Stomach (tissue), 9 donors: ENCODE results near the gene NEU4. TPM values are rescaled to one million over a fixed set of nuclear protein-coding genes. Genes with fewer than 3 reads are reported as not detected.

Experiments used
- DNase-seq, 2 donors: peaks; one replicate each; pipeline versions ENCODE4 v3.0.0 to v3.0.0-alpha.2; 2013 to 2019
- H3K27ac ChIP-seq, 5 donors: fragments of 200-600 bp in 4 of 5; sonication (generic) in 4 of 5; one replicate each; pipeline ENCODE4 v1.5.1; 2013 to 2019; ENCODE audit warnings: mild to moderate bottlenecking in 1 of 5, moderate library complexity in 1 of 5
- H3K27me3 ChIP-seq, 3 donors: fragments of 200-600 bp; sonication (generic); one replicate each; pipeline ENCODE4 v1.5.1; 2017 to 2019; ENCODE audit warnings: mixed run types in 1 of 3
- H3K36me3 ChIP-seq, 4 donors: fragments of 200-600 bp; sonication (generic); 1 replicate in 3 of 4; 2 replicates in 1 of 4; pipeline ENCODE4 v1.5.1; 2016 to 2019
- H3K4me1 ChIP-seq, 4 donors: fragments of 200-600 bp; sonication (generic); one replicate each; pipeline ENCODE4 v1.5.1; 2016 to 2019
- H3K4me3 ChIP-seq, 4 donors: fragments of 200-600 bp; sonication (generic) in 3 of 4; one replicate each; pipeline ENCODE4 v1.5.1; 2016 to 2019; ENCODE audit warnings: mild to moderate bottlenecking in 1 of 4
- H3K9me3 ChIP-seq, 4 donors: fragments of 200-600 bp; sonication (generic); one replicate each; pipeline ENCODE4 v1.5.1; 2016 to 2019
- EP300 ChIP-seq: sonication (generic); formaldehyde crosslinking; IDR thresholded peaks from one replicate; pipeline ENCODE4 v1.6.1; 2017; ENCODE audit warnings: antibody characterized with exemption
- POLR2A ChIP-seq, 4 donors: fragments of 450-650 bp; IDR thresholded peaks; one replicate each; pipeline ENCODE4 v1.6.1; 2016; ENCODE audit warnings: antibody characterized with exemption in 4 of 4, control low read depth in 2 of 4, mild to moderate bottlenecking in 1 of 4, moderate library complexity in 1 of 4
- POLR2AphosphoS5 ChIP-seq, 3 donors: sonication (generic); formaldehyde crosslinking; IDR thresholded peaks; one replicate each; pipeline ENCODE4 v1.6.1; 2016; ENCODE audit warnings: antibody characterized with exemption in 3 of 3
- WGBS, 5 donors: extraction: QIAGEN DNeasy Blood & Tissue Kit in 3 of 5; methylation state at CpG; one replicate each; pipeline versions ENCODE4 v1.1.5 to v1.1.7; 2013 to 2018; 5-methylcytosine and 5-hydroxymethylcytosine counted together
- intact Hi-C: fragments of 100-400 bp; cut with DNase I; formaldehyde crosslinking; loops from one replicate; pipeline ENCODE4 v1.15.1; 2023; ENCODE audit warnings: low total_unique reads
- polyA plus RNA-seq, 3 donors: library from polyadenylated mRNA; stranded (reverse); fragments of 200-250 nt; gene quantifications; one replicate each; pipeline ENCODE4 v1.2.3, GENCODE V29; 2013
- total RNA-seq, 5 donors: library from RNA; depleted of rRNA; stranded (reverse); fragments of >200 nt; gene quantifications; one replicate each; pipeline versions ENCODE4 v1.1.0 to v1.2.3, GENCODE V29; 2014 to 2016
- TF ChIP-seq, protein P1 (sequence below), 7 experiments: fragments of 450-650 bp in 4 of 7; fragments of 200-600 bp in 3 of 7; sonication (generic) in 3 of 7; IDR thresholded peaks; one replicate each; pipeline ENCODE4 v1.5.1; 2016 to 2019; ENCODE audit warnings: antibody characterized with exemption in 7 of 7, control low read depth in 2 of 7, mild to moderate bottlenecking in 1 of 7
- donor health status: healthy with polysubstance abuse.
- donor health status: Bipolar disorder and iron deficiency.
- donor health status: healthy.

Gene NEU4
- total and polyA plus RNA-seq, 8 donors: 0.08 to 415 TPM; not detected in 6

DNA sequence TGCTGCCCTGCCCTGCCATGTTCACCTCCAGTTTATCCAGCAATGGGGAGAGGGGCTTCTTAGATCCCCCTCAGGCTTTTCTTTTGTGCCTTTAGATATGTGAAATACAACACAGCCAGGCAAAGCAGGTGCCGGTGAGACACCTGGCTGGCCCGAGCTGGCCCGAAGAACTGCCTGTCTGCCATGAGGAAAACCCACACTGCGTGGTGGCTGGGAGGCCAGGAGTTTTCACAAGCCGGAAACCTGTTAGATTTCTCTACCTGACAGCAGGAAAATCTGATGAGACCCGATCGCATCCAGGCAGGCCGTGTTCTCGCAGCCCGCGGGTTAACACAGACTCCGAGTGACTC lies 38.1 kb upstream of the NEU4 start:
- no peak overlapping the region for H3K4me3 ChIP-seq
- TF ChIP-seq POLR2A (IDR thresholded peaks at IDR 0.05) (no peak), POLR2AphosphoS5 (IDR thresholded peaks at IDR 0.05) (no peak), EP300 (no peak)
- TF ChIP-seq, protein P1, sequence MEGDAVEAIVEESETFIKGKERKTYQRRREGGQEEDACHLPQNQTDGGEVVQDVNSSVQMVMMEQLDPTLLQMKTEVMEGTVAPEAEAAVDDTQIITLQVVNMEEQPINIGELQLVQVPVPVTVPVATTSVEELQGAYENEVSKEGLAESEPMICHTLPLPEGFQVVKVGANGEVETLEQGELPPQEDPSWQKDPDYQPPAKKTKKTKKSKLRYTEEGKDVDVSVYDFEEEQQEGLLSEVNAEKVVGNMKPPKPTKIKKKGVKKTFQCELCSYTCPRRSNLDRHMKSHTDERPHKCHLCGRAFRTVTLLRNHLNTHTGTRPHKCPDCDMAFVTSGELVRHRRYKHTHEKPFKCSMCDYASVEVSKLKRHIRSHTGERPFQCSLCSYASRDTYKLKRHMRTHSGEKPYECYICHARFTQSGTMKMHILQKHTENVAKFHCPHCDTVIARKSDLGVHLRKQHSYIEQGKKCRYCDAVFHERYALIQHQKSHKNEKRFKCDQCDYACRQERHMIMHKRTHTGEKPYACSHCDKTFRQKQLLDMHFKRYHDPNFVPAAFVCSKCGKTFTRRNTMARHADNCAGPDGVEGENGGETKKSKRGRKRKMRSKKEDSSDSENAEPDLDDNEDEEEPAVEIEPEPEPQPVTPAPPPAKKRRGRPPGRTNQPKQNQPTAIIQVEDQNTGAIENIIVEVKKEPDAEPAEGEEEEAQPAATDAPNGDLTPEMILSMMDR (IDR thresholded peaks at IDR 0.05): no peak
- 92 to 96% (median 95%) methylated on average over 12 of the region's 12 CpGs for WGBS, 5 donors
- H3K36me3 ChIP-seq: peaks cover 0 to 17% (median 13%) of the 10 kb centered on the region in 4 donors
- H3K4me1 ChIP-seq: peaks cover 4 to 36% (median 30%) of the 10 kb centered on the region in 4 donors
- H3K9me3 ChIP-seq: no peaks in the 10 kb centered on the region
- intact Hi-C loops: no loop called here
- no peak overlapping the region for H3K27ac ChIP-seq
- no peak for DNase-seq
- peaks cover 0 to 54% (median 21%) of the 10 kb centered on the region in 3 donors for H3K27me3 ChIP-seq

GRCh38 chr2:241771286-241772062 lies 37.5 kb upstream of the NEU4 start:
- peaks cover 0 to 17% (median 13%) of the 10 kb centered on the region in 4 donors for H3K36me3 ChIP-seq
- H3K27ac ChIP-seq: peak overlapping the region in 1 of 5 donors; percentile 4
- peaks cover 0 to 60% (median 25%) of the 10 kb centered on the region in 3 donors for H3K27me3 ChIP-seq
- peak in 1 of 2 donors; percentile 69 for DNase-seq
- 58 to 71% (median 60%) methylated on average over 35 to 38 of the region's 38 CpGs for WGBS, 5 donors
- H3K4me3 ChIP-seq: no peak overlapping the region
- H3K4me1 ChIP-seq: peaks cover 4 to 36% (median 30%) of the 10 kb centered on the region in 4 donors
- no peaks in the 10 kb centered on the region for H3K9me3 ChIP-seq
- TF ChIP-seq, protein P1 (IDR thresholded peaks at IDR 0.05): no peak
- intact Hi-C loops: no loop called here

DNA sequence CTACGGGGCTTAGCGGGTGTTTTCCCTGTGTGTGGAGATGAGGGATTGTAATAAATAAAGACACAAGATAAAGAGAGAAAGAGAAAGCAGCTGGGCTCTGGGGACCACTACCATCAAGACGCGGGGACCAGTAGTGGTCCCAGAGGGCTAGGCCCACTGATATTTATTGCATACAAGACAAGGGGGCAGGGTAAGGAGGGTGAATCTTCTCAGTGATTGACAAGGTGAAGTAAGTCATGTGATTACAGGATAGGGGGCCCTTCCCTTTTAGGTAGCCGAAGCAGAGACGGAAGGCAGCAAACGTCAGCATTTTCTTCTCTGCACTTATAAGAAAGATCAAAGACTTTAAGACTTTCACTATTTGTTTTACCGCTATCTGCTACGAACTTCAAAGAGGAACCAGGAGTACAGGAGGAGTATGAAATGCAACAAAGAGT lies 36.9 kb upstream of the NEU4 start:
- H3K36me3 ChIP-seq: peaks cover 0 to 17% (median 13%) of the 10 kb centered on the region in 4 donors
- no peak for TF ChIP-seq EP300
- no peak for TF ChIP-seq POLR2AphosphoS5 (IDR thresholded peaks at IDR 0.05)
- TF ChIP-seq, protein P1 (IDR thresholded peaks at IDR 0.05): no peak
- no peak for TF ChIP-seq POLR2A (IDR thresholded peaks at IDR 0.05)
- H3K27ac ChIP-seq: peak overlapping the region in 1 of 5 donors; percentile 4
- intact Hi-C loops: no loop called here
- H3K9me3 ChIP-seq: no peaks in the 10 kb centered on the region
- 21 to 43% (median 28%) methylated on average over 9 of the region's 9 CpGs for WGBS, 5 donors
- peaks cover 4 to 36% (median 30%) of the 10 kb centered on the region in 4 donors for H3K4me1 ChIP-seq
- no peak overlapping the region for H3K4me3 ChIP-seq
- DNase-seq: no peak
- H3K27me3 ChIP-seq: peaks cover 0 to 66% (median 31%) of the 10 kb centered on the region in 3 donors

- Histone ChIP-seq H3K36me3 (peaks cover 0 to 4% (median under 1%) of the 10 kb centered on the region in 4 donors), H3K27me3 (peaks cover 0 to 78% (median 33%) of the 10 kb centered on the region in 3 donors), H3K4me1 (peaks cover 4 to 36% (median 30%) of the 10 kb centered on the region in 4 donors), H3K4me3 (no peak overlapping the region), H3K27ac (no peak overlapping the region), H3K9me3 (no peaks in the 10 kb centered on the region)
- intact Hi-C loops: no loop called here
- TF ChIP-seq POLR2A (IDR thresholded peaks at IDR 0.05): no peak
- TF ChIP-seq POLR2AphosphoS5 (IDR thresholded peaks at IDR 0.05): no peak
- TF ChIP-seq EP300: no peak
- TF ChIP-seq, protein P1 (IDR thresholded peaks at IDR 0.05): no peak
- 32 to 61% (median 42%) methylated on average over 18 to 29 of the region's 29 CpGs for WGBS, 5 donors
- peak in 1 of 2 donors; percentile 66 for DNase-seq
Measured at GRCh38 chr2:241773511-241774418, 35.2 kb upstream of the NEU4 start.
